Prostate gland (tissue), 2 donors: ENCODE measurements around the gene HNRNPCL4. TPM values are rescaled to one million over a fixed set of nuclear protein-coding genes. Genes with fewer than 3 reads are reported as not detected.
"Not testable (repeated sequence)": the region's sequence is repeated elsewhere in the genome, so short reads cannot be mapped to it uniquely, and the experiment has no call there.

Experiments used
- DNase-seq: peaks from one replicate; pipeline ENCODE4 v3.0.0-alpha.2; 2019; ENCODE audit warnings: low spot score
- H3K27ac ChIP-seq, 2 donors: fragments of 200-600 bp; sonication (generic); 2 replicates each; pipeline ENCODE4 v1.5.1; 2017 to 2019
- H3K27me3 ChIP-seq: fragments of 200-600 bp; sonication (generic); replicated peaks from 2 replicates; pipeline ENCODE4 v1.5.1; 2019; ENCODE audit not compliant: insufficient read depth
- H3K36me3 ChIP-seq, 2 donors: fragments of 200-600 bp; sonication (generic); 1 replicate in 1 of 2; 2 replicates in 1 of 2; pipeline versions ENCODE4 v1.5.1 to v1.8.1; 2017 to 2019
- H3K4me1 ChIP-seq: fragments of 200-600 bp; sonication (generic); replicated peaks from 2 replicates; pipeline ENCODE4 v1.5.1; 2019
- H3K4me3 ChIP-seq, 2 donors: fragments of 200-600 bp; sonication (generic); 2 replicates each; pipeline ENCODE4 v1.5.1; 2017 to 2019
- H3K9me3 ChIP-seq: fragments of 200-600 bp; sonication (generic); 2 replicates; pipeline ENCODE4 v1.5.1; 2017
- WGBS: methylation state at CpG from one replicate; pipeline ENCODE4 v1.1.5; 2018; 5-methylcytosine and 5-hydroxymethylcytosine counted together
- intact Hi-C: fragments of 100-400 bp; cut with DNase I; formaldehyde crosslinking; loops from one replicate; pipeline ENCODE4 v1.14.2; 2022
- total RNA-seq, 2 donors: library from RNA; depleted of rRNA; stranded (reverse); fragments of >200 nt; gene quantifications; one replicate each; pipeline ENCODE4 v1.1.0, GENCODE V29; 2016

HNRNPCL4 gene
- not detected for total RNA-seq

- DNase-seq, H3K27me3 ChIP-seq, H3K4me1 ChIP-seq, H3K36me3 ChIP-seq, H3K4me3 ChIP-seq, H3K27ac ChIP-seq, intact Hi-C loops, H3K9me3 ChIP-seq: not testable (repeated sequence)
- no CpG with 5 or more reads among the region's 8 CpGs for WGBS
Measured at GRCh38 chr1:13165531-13165930, at the start of gene HNRNPCL4. TSS of gene HNRNPCL4 (minus strand) at chr1:13165631. CDS start at chr1:13165467, 164 bp downstream.

GRCh38 chr1:13208712-13209111 is 43.3 kb upstream of the HNRNPCL4 start:
- DNase-seq, intact Hi-C loops, H3K4me3 ChIP-seq, H3K27ac ChIP-seq, H3K36me3 ChIP-seq, H3K9me3 ChIP-seq, H3K27me3 ChIP-seq, H3K4me1 ChIP-seq: not testable (repeated sequence)
- WGBS = no CpG with 5 or more reads among the region's 9 CpGs

- no CpG with 5 or more reads among the region's 5 CpGs for WGBS
- H3K27ac ChIP-seq, intact Hi-C loops, H3K36me3 ChIP-seq, H3K4me3 ChIP-seq, H3K9me3 ChIP-seq, H3K27me3 ChIP-seq, DNase-seq, H3K4me1 ChIP-seq: not testable (repeated sequence)
Measured at GRCh38 chr1:13201309-13201708, 35.9 kb upstream of the HNRNPCL4 start, which contains the start of gene PRAMEF13. TSS of gene PRAMEF13 (minus strand) at chr1:13201409. CDS start at chr1:13199589, 1,820 bp downstream.

GRCh38 chr1:13171548-13171947 is 6.1 kb upstream of the HNRNPCL4 start, which contains the start of gene PRAMEF9:
TSS of gene PRAMEF9 (plus strand) at chr1:13171848. CDS start at chr1:13175281, 3,433 bp downstream.
- WGBS = no CpG with 5 or more reads among the region's 2 CpGs
- H3K36me3 ChIP-seq, H3K27ac ChIP-seq, H3K4me3 ChIP-seq, H3K27me3 ChIP-seq, DNase-seq, H3K4me1 ChIP-seq, H3K9me3 ChIP-seq, intact Hi-C loops: not testable (repeated sequence)

GRCh38 chr1:13155909-13156308 is 9.5 kb downstream of the HNRNPCL4 start, which contains the start of gene PRAMEF26:
TSS of gene PRAMEF26 (minus strand) at chr1:13156009. CDS start at chr1:13153095, 2,914 bp downstream.
- intact Hi-C loops = not testable (repeated sequence)

GRCh38 chr1:13116754-13117153 is 48.7 kb downstream of the HNRNPCL4 start, which contains the start of gene HNRNPCL2:
TSS of gene HNRNPCL2 (minus strand) at chr1:13116854. CDS start at chr1:13116400, 454 bp downstream.
- H3K4me1 ChIP-seq, DNase-seq, H3K27ac ChIP-seq, H3K27me3 ChIP-seq, H3K36me3 ChIP-seq, intact Hi-C loops, H3K4me3 ChIP-seq, H3K9me3 ChIP-seq: not testable (repeated sequence)
- 93% methylated on average over 6 of the region's 6 CpGs for WGBS

More at GRCh38 chr1:13155909-13156308, 9.5 kb downstream of the HNRNPCL4 start, which contains the start of gene PRAMEF26:
- H3K4me3 ChIP-seq, H3K4me1 ChIP-seq, H3K27me3 ChIP-seq, DNase-seq, H3K36me3 ChIP-seq, H3K9me3 ChIP-seq, H3K27ac ChIP-seq: not testable (repeated sequence)
- no CpG with 5 or more reads among the region's 5 CpGs for WGBS

Other genes starting within 250 kb of the HNRNPCL4 start
- gene PRAMEF7, start 249.0 kb downstream of the HNRNPCL4 start, total RNA-seq = not detected
- not detected for gene PRAMEF6, start 218.1 kb downstream of the HNRNPCL4 start, total RNA-seq
- not detected for gene PRAMEF27, start 109.1 kb downstream of the HNRNPCL4 start, total RNA-seq
- gene HNRNPCL3, start 104.9 kb downstream of the HNRNPCL4 start, total RNA-seq = not detected
- gene PRAMEF25, start 94.9 kb downstream of the HNRNPCL4 start, total RNA-seq = not detected
- not detected for gene HNRNPCL2, start 48.8 kb downstream of the HNRNPCL4 start, total RNA-seq
- gene PRAMEF26, start 9.6 kb downstream of the HNRNPCL4 start, total RNA-seq = not detected
- not detected for gene PRAMEF9, start 6.2 kb upstream of the HNRNPCL4 start, total RNA-seq
- gene PRAMEF13, start 35.8 kb upstream of the HNRNPCL4 start, total RNA-seq = not detected
- not detected for gene PRAMEF18, start 60.5 kb upstream of the HNRNPCL4 start, total RNA-seq
- gene PRAMEF5, start 88.6 kb upstream of the HNRNPCL4 start, total RNA-seq = not detected
- not detected for gene PRAMEF8, start 119.5 kb upstream of the HNRNPCL4 start, total RNA-seq
- gene PRAMEF33, start 137.9 kb upstream of the HNRNPCL4 start, total RNA-seq = not detected
- gene PRAMEF15, start 149.9 kb upstream of the HNRNPCL4 start, total RNA-seq = not detected
- not detected for gene PRAMEF14, start 181.5 kb upstream of the HNRNPCL4 start, total RNA-seq
- not detected for gene PRAMEF19, start 206.3 kb upstream of the HNRNPCL4 start, total RNA-seq
- gene PRAMEF17, start 224.0 kb upstream of the HNRNPCL4 start, total RNA-seq = not detected
- gene PRAMEF20, start 244.8 kb upstream of the HNRNPCL4 start, total RNA-seq = not detected